IPS-20b (cell line): Measurements from ENCODE around the gene PRF1.

Experiments
- H3K27ac ChIP-seq: one replicate; pipeline ENCODE4 v1.5.1; 2013; ENCODE audit warnings: low read length
- H3K27me3 ChIP-seq: 2 replicates; pipeline ENCODE4 v1.6.1; 2013; ENCODE audit warnings: mild to moderate bottlenecking, low read length, inconsistent platforms; ENCODE audit not compliant: insufficient read depth
- H3K36me3 ChIP-seq: 2 replicates; pipeline ENCODE4 v1.6.1; 2013; ENCODE audit warnings: low read depth, mild to moderate bottlenecking, inconsistent platforms, low read length, moderate library complexity; ENCODE audit not compliant: insufficient read depth
- H3K4me1 ChIP-seq: 2 replicates; pipeline ENCODE4 v1.6.1; 2013; ENCODE audit warnings: mild to moderate bottlenecking, control low read depth, inconsistent platforms, low read length, moderate library complexity; ENCODE audit not compliant: insufficient read depth
- H3K4me3 ChIP-seq: 2 replicates; pipeline ENCODE4 v1.5.1; 2013; ENCODE audit warnings: mild to moderate bottlenecking, low read length, inconsistent platforms
- H3K9ac ChIP-seq: 2 replicates; pipeline ENCODE4 v1.6.1; 2013; ENCODE audit warnings: low read depth, mild to moderate bottlenecking, inconsistent platforms, low read length, moderate library complexity
- H3K9me3 ChIP-seq: 2 replicates; pipeline ENCODE4 v1.6.1; 2013; ENCODE audit warnings: mild to moderate bottlenecking, low read depth, low read length, inconsistent platforms; ENCODE audit not compliant: insufficient read depth

The PRF1 gene

DNA sequence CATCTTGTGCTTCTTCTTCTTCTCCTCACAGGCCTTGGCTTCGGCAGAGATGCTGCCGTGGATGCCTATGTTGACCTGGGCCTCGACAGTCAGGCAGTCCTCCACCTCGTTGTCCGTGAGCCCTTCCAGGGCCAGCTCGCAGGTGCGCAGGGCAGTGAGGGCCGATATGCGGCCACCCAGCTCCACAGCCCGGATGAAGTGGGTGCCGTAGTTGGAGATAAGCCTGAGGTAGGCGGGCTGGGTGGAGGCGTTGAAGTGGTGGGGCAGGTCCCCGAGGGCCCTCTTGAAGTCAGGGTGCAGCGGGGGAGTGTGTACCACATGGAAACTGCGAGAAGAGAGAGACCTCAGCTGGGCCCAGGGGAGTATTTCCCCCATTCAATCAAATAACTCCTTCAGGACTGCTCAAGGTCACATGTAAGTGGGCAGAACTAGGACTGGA is 3.7 kb downstream of the PRF1 start:
- Histone ChIP-seq H3K27ac (no peak overlapping the region), H3K4me3 (no peak overlapping the region), H3K9me3 (no peaks in the 10 kb centered on the region), H3K36me3 (no peaks in the 10 kb centered on the region), H3K4me1 (peaks cover 4% of the 10 kb centered on the region; the same call in 1 of the 2 replicates), H3K9ac (no peak overlapping the region), H3K27me3 (no peaks in the 10 kb centered on the region)

DNA sequence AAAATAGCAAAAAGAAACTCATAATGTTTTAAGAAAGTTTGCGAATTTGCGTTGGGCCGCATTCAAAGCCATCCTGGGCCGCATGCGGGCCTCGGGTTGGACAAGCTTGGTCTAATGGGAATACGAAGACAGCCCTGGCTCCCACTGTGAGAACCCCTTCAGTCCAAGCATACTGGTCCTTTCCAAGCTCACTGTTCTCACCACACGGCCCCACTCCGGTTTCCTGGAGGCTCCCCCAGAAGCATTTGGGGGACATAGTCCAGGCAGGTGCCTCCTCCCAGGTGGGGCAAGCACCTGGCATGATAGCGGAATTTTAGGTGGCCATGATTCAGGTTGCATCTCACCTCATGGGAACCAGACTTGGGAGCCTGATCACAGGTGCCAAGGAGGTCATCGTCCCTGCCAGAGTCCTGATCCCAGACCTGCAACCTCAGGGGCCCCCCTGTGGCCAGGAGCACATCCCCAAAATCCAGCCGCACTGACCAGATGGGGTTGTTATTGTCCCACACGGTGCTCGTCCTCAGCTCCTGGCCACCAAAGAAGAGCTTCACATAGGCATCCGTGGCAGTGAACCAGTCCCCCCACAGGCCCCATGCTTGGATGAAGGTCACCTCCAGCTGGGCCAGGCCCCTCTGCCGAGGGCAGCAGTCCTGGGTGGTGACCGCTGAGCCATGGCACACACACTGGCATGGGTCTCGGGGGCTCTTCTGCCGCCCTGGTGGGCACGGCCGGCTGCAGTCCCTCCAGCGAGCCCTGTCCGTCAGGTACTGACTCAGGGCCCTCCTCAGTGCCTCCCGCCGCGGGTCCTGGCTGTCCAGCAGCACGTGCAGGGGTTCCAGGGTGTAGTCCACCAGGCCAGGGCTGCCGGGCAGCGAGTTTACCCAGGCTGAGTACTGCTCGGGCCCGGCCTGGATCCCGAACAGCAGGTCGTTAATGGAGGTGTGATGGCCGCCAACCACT is 4.4 kb downstream of the PRF1 start:
- no peak overlapping the region for H3K27ac ChIP-seq
- peaks cover 4% of the 10 kb centered on the region; the same call in 1 of the 2 replicates for H3K4me1 ChIP-seq

DNA sequence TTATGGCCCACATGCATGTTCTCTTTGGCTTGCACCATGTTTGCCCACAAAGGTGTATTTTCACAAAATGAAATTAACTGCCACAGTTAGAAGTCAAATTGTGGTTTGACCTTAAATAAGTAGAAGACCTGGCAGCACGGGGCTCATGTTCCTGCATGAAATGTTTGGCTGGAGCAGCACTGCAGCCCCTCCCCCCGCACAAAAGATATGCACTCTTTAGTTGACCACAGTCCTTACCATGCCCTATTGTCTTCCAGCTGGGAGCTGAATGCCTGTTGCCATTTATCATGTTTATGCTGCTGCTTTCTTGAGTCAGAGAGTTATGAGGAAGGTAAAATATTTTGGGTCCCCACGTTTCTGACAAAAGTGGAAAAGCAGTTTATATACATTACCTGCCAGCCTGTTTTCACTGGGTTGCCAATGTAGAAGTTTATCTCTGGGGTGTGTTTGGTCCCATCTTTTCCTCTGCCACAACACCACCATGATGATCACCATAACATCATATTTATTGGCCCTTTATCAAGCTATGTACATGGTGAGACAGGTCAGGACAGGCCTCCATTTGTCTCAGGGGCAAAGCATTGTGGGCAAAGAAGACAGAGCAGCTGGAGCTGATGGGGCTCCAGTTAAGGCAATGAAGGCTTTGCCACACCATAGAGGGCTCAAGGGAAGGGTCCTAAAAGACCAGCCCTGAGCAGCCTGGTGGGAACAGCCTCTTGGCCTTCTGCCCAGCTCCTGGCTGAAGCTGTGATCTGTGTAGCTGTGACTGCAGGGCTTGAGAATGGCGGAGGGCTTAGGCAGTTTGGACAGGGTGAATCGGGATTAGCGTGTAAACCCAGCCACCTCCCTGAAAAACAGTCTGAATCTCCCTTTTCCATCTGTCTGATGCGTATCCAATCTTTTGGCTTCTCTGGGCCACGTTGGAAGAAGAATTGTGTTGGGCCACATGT is 5.4 kb downstream of the PRF1 start:
- Histone ChIP-seq H3K27ac (no peak overlapping the region), H3K4me1 (peaks cover 4% of the 10 kb centered on the region; the same call in 1 of the 2 replicates), H3K9me3 (no peaks in the 10 kb centered on the region), H3K4me3 (no peak overlapping the region), H3K27me3 (no peaks in the 10 kb centered on the region), H3K9ac (no peak overlapping the region), H3K36me3 (no peaks in the 10 kb centered on the region)

More for the DNA sequence above, 4.4 kb downstream of the PRF1 start:
- H3K9ac ChIP-seq = no peak overlapping the region
- no peaks in the 10 kb centered on the region for H3K9me3 ChIP-seq
- no peak overlapping the region for H3K4me3 ChIP-seq
- H3K27me3 ChIP-seq = no peaks in the 10 kb centered on the region
- H3K36me3 ChIP-seq = no peaks in the 10 kb centered on the region

DNA sequence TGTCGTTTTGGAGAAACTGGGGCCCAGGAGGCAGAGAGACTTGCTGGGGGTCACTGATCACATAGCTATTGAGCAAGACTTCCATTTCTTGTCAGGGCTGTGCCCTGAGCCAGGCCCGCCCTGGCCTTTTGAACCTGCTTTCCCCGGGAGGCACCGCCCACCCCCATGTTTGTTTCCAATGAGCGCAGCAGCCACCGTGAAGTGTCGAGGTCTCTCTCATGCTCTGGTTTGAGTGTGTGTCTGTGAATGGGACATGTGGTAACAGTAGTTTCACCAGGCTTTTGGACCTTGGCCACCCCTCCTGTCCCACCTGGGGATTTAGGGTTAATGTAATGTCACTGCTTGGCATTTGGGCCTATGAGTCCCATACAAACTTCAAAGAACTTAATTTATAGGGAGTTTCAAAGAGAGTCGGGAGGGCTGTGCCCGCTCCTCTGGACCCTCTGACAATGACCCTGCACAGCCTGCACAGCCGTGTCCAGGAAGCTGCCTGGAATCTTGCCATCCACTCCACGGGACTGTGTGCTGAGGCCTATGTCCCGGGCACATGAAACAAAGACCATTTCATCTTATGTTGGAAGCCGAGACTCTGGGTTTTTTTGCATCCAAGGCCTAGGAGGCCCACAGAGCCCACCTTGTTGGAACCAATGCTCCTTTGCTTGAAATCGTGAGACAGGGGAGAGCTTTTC is 6.3 kb downstream of the PRF1 start:
- H3K4me1 ChIP-seq = peaks cover 4% of the 10 kb centered on the region; the same call in 1 of the 2 replicates
- no peaks in the 10 kb centered on the region for H3K9me3 ChIP-seq
- H3K27ac ChIP-seq = no peak overlapping the region
- no peaks in the 10 kb centered on the region for H3K36me3 ChIP-seq
- H3K27me3 ChIP-seq = no peaks in the 10 kb centered on the region
- H3K9ac ChIP-seq = no peak overlapping the region
- no peak overlapping the region for H3K4me3 ChIP-seq

DNA sequence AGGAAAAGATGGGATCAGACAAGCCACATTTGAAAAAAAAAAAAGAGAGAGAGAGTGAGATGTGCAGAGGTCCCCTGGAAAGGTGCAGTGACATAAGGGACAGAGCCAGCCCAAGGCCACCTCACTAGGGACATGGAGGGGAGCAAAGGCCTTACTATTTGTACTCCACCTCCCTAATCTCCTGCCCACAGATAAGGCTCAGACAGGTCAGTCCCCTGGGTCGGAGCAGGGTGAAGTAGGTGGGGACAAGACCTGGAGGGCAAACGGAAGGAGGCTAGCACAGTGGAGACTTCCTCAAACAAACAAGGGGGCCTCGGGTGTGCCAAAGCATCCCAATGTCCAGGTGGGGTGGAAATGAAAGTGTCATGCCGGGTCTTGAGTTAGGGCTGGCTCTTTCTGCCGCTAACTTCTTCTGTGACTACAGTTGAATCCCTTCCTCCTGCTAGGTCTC is 7.0 kb downstream of the PRF1 start:
- Histone ChIP-seq H3K9me3 (no peaks in the 10 kb centered on the region), H3K36me3 (no peaks in the 10 kb centered on the region), H3K4me3 (no peak overlapping the region), H3K27ac (no peak overlapping the region), H3K4me1 (peaks cover 4% of the 10 kb centered on the region; the same call in 1 of the 2 replicates), H3K27me3 (no peaks in the 10 kb centered on the region), H3K9ac (no peak overlapping the region)

DNA sequence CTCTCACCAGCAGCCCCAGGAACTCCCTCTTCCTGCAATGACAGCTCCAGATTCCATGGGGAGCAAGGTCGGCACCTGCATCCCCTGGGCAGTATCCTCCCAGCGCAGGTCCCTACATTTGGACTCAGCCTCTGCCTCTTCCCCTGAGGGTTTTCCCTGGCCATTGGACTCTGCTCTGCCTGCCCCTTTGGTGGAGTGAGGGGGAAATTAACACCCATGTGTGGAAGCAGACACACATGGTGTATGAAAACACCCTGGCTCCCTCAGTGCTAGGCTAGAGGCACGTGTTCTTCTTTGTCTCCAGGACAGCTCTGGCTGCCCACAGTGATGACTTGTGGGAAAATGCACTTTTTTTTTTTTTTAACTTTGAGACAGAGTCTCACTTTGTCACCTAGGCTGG is 8.4 kb downstream of the PRF1 start:
- Histone ChIP-seq H3K4me1 (peaks cover 4% of the 10 kb centered on the region; the same call in 1 of the 2 replicates), H3K36me3 (no peaks in the 10 kb centered on the region), H3K4me3 (no peak overlapping the region), H3K9ac (no peak overlapping the region), H3K27me3 (no peaks in the 10 kb centered on the region), H3K9me3 (no peaks in the 10 kb centered on the region), H3K27ac (no peak overlapping the region)

DNA sequence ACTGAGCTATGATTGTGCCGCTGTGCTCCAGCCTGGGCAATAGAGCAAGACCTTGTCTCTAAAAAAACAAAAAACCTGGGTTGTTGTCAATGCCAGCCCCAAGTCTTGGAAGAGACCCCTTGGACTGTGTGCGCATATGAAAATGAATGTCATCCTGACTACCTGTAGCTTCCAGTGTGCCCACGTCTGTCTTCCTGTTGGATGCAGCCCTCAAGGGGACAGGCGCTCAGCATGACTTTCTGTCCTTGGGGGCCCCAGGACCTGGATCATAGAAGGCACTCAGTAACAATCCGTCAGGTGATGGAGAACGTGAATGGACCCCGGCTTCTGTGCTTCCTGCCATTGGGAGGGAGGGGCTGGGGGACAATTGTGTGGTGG is 9.0 kb downstream of the PRF1 start:
- Histone ChIP-seq H3K4me1 (peaks cover 4% of the 10 kb centered on the region; the same call in 1 of the 2 replicates), H3K36me3 (no peaks in the 10 kb centered on the region), H3K27me3 (no peaks in the 10 kb centered on the region), H3K9me3 (no peaks in the 10 kb centered on the region), H3K9ac (no peak overlapping the region), H3K27ac (no peak overlapping the region), H3K4me3 (no peak overlapping the region)

DNA sequence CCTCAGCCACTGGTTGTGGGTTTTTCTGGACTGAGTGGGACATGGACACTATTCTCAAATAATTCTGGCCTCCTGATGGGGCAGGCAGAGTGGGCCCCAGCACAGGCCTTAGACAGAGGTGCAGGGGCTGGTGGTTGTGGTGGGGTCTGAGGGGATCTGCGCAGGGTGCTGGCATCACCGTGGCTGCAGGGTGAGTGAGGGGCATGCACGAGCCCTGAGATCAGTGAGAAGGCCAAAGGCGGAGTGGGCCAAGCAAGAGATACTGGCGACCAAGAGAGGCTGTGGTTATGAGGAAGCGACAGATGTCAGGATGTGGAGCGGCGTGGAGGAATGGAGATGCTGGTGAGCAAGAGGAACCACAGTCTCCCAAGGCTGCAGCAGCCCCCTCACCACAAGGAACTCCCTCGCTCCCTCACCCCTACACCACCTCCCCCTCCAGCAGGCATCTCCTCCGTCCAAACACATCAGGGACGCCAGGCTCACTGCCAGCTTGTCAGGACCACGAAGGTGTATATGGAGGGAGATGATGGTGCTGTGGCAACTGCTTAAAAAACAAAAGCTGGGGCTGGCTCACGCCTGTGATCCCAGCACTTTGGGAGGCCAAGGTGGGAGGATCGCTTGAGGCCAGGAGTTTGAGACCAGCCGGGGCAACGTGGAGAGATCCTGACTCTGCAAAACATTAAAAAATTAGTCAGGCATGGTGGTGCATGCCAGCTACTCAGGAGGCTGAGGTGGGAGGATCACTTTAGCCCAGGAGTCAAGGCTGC is 9.6 kb downstream of the PRF1 start:
- Histone ChIP-seq H3K36me3 (no peaks in the 10 kb centered on the region), H3K9me3 (no peaks in the 10 kb centered on the region), H3K4me1 (peaks cover 4% of the 10 kb centered on the region; the same call in 1 of the 2 replicates), H3K27ac (no peak overlapping the region), H3K4me3 (no peak overlapping the region), H3K9ac (no peak overlapping the region), H3K27me3 (no peaks in the 10 kb centered on the region)

DNA sequence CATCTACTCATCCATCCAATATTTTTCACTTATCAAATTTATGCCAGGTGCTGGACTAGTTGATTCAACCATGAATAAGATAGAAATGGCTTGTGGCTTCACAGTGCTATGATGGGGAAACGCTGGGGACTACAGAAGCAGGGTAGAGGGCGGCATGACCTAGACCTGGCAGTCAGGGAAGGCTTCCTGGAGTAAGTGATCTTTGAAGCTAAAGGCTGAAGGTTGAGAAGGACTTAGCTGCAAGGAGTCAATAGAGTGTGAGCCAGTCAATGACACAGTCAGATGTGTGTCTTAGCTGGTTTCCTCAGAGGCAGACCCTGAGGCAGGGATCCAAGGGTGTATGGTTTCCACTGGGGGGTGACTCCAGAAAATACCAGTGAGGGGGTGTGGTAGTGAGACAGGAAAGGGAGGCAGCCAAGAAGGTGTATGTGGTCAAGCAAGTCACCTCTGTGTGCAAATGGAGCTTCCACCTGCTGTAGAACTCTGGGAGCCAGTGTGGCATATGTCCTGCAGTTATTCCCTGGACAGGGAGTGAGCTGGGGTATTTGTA is 10.3 kb downstream of the PRF1 start:
- H3K4me1 ChIP-seq = peaks cover 4% of the 10 kb centered on the region; the same call in 1 of the 2 replicates

DNA sequence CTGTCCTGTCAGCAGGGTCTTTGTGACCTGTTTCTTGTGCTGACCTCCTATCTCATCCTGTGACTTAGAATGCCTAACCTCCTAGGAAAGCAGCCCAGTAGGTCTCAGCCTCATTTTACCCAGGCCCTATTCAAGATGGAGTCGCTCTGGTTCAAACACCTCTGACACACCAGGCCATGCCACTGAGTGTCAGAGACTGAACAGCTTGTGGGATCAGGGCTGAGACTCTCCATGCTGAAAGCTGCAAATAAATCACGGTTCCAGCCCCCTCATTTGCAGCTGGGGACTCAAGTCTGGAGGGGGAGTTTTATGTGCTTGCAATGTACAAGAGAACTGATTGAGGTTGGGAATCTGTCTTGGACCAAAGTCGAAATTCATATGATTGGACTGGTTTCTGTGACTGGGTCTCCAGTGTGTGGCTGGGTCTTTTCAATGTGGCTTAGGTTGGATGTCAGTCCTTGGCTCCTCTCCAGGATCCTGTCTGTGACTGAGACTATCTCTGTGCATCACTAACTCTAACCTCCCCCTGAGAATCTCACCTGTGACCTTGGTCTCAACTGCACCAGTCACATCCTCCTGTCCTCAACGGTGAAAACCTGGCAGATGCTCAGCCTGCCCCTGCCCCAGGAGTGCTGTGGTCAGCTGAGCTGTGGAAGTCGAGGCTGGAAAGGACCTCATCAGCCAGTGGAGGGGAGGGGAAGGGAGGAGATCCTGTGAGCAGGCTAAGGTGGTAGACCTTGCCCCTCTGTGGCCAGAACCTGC is 11.7 kb downstream of the PRF1 start:
- H3K9ac ChIP-seq = no peak overlapping the region

More for the DNA sequence above, 10.3 kb downstream of the PRF1 start:
- no peaks in the 10 kb centered on the region for H3K36me3 ChIP-seq
- H3K27ac ChIP-seq = no peak overlapping the region
- H3K9ac ChIP-seq = no peak overlapping the region
- no peak overlapping the region for H3K4me3 ChIP-seq
- no peaks in the 10 kb centered on the region for H3K9me3 ChIP-seq
- H3K27me3 ChIP-seq = no peaks in the 10 kb centered on the region

More for the DNA sequence above, 11.7 kb downstream of the PRF1 start:
- no peaks in the 10 kb centered on the region for H3K36me3 ChIP-seq
- no peaks in the 10 kb centered on the region for H3K9me3 ChIP-seq
- peaks cover 4% of the 10 kb centered on the region; the same call in 1 of the 2 replicates for H3K4me1 ChIP-seq
- H3K4me3 ChIP-seq = no peak overlapping the region
- H3K27ac ChIP-seq = no peak overlapping the region
- H3K27me3 ChIP-seq = no peaks in the 10 kb centered on the region
